T-helper 9 cell (primary cell): Measurements from ENCODE around the gene C11orf97.
"Not testable (repeated sequence)": the region's sequence is repeated elsewhere in the genome, so short reads cannot be mapped to it uniquely, and the experiment has no call there.

Source experiments
- DNase-seq: peaks from one replicate; pipeline ENCODE4 v3.0.0-alpha.2; 2020

The C11orf97 gene

DNA sequence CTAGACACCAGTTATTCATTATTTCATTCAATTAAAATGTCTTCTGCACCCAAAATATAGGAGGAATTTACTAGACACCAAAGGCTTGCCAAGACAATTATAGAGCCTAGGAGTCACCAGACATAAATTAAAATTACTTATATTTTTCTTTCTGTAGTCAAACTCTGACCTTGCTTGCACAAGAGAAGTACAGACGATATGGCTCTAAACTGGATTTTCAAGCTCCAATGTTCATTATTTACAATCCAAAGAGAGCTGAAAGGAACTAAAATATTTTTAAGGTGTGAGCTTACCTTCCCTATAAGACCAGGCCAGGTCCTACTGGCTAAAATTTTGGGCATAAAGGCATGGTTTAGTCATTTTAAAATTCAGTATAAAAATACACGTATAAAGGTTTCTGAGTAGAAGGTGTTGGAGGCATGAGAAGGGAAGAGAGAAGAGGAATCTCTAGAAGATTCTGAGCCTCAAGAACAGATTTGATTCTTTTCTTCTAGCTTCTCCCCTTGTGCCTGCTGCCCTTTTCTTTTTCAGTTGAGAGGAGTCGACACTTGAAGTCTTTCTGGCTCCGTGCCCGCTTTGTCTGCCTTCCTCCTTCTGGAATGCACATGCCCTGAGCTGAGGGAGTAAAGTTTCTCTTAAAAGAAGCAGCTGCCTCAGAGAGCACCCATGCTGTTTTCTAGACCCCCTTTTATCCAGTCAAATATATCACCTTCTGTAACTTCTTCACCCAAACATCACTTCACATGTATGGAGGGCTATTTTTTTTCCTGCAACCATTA lies 13.5 kb downstream of the C11orf97 start:
- DNase-seq = no peak

DNA sequence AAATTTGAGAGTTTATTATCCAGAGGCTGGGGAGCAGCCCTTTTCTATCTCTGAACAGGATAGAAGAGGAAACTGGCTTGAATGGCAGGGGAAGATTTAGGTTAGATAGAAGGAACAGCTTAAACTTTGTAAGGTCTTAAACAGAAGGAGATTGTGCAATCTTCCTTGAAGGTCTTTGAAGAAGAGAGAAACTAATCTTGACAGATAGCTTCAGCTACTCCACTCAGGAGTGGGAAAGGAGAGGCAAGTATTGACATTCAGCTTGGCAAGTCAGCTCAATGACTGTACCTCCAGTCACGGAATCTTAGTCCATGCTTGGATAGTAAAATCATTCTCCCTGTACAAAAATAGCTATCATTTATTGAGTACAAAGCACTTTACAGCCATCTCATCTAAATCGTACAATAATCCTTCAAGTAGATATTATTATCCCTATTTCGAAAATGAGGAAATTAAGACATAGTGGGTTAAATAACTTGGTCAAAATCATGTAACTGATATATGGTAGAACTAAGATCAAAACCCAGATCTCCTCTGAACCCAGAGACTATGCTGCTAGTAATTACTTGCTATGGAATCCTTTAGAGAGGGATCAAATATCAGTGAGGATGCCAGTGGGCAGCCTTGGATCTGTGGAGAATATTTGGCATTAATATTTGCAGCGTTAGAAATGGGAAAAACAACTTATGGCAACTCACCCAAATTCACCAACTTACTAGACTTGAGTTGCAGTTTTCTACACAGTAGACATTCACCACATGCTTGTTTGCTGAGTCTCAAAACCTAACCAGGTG lies 14.6 kb downstream of the C11orf97 start:
- no peak for DNase-seq

DNA sequence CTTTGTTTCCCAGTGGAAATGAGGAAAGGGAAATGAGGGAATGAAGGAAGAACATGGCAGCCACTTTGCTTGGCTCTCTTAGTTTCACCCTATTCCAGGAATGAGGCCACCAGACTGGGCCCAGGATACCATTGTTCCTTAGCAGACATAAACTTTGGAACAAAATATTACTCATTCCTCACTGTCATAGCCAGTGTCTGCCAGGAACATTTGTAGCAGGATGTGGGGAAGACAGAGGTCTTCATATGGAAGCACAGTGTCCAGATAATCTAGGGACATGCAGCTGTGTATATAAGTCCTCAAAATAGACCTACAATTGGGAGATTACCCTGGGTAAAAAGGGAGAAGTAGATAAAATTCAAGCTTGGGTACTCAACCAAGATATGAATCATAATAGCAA lies 16.3 kb downstream of the C11orf97 start:
- DNase-seq = no peak

DNA sequence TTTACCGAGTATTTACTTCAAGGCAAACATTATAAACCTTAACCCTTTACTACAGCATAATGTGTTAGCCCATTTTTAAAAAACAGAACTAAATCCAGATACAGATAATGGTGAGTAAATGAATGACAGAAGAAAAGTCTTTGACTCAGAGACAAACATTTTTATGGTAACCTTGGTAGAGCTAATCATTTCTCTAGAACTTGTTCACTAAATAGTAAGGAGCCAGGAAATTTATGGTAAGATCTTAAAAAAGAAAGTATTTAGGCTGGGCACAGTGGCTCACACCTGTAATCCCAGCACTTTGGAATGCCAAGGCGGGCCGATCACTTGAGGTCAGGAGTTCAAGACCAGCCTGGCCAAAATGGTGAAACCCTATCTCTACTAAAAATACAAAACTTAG lies 19.9 kb downstream of the C11orf97 start:
- no peak for DNase-seq

DNA sequence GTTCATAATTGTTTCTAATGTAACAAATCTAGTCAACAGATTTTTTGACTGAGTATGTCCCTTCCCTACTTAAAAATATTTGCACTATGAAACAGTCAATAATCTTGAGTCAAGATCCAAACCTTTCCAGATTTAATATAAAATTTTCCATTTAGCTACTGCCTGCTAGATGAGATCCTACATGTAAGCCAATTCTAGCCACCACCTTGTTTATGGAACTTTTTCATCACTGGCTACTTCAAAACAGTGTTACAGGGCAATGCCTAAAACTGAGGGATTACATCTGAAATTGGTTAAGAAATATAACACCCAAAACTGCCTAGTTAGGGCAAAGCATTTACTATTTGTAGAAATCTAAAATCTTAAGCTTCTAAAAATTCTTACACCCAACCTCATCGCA lies 20.9 kb downstream of the C11orf97 start:
- DNase-seq = no peak

DNA sequence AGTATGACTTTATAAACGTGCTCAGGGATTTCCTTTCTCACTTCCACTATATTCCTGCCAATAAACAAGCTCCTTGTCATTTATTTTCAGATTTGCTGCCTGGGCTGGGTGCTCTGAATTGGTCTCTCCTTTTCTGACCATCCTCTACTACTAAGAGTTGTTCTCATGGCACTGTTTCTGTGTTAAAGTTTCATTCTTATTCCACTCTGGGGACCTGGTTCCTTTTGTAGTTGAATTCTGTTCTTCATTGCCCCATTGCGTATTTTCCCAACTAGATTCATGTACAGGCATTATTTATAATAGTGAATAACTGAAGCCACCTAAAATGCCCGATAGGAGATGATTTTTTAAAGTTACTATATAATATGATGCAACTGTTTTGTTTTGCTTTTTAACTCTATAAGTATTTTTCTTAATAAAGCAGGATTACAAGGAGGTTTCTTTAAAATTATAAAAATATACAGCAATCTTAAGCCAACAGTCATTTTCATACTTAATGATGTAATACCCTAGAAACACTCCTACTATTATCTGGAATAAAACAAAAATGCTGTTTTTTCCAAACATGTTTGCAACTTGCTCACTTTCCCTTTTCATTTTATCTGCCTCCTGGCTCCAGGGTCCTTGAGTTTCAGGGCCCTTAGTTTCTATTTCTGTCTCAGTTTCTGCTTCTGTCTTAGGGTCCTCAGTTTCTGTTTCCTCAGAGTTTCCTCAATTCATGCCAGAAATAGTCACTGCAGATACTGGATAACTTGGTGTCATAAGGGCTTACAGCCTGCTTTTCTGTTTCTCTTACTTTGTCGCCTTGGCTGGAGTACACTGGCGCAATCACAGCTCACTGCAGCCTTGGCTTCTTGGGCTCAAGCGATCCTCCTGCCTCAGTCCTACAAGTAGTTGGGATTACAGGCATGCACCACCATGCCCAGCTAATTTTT lies 21.7 kb downstream of the C11orf97 start:
- no peak for DNase-seq

DNA sequence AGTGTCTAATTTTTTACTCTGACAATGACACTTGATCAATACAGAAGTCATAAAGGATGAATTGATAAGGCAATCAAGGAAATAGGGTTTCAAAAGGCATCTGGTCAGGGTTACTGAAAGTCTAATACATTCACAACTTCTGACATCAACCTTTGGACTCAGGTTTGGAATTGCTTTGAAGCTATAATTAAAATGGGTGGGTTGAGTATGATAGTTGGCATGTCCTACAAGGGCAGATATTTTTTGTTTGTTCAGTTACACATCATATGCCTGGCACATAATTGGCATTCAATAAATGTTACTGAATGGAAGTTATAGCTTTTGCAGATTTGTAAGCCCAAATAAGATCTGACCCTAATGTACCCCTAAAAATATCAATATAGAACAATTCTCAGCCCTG lies 24.1 kb downstream of the C11orf97 start:
- no peak for DNase-seq

DNA sequence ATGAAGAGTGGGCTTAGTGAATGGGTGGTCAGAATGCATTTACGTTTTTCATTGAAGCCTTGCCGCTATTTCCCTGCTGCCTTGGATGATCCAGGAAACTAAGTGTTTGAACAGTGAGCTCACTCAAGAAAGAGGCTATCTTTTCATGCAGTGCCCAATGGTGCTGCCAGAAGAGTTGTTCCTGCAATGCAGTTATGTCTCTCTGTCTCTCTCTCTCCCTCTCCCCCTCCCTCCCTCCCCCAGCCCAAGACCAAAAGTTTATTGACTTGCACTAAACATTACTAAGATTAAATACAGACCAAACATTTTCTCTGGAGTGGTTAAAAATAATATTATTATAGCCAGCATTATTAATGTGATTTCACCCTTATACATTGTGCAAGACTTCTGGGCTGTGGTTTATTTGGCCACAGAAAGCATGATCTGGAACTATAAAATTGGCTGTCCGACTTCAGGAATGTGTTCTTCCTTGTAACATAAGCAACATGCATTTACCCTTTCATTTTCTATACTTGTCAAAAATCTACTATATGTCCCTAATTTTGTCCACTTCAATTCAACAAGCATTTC lies 24.9 kb downstream of the C11orf97 start:
- DNase-seq = no peak

DNA sequence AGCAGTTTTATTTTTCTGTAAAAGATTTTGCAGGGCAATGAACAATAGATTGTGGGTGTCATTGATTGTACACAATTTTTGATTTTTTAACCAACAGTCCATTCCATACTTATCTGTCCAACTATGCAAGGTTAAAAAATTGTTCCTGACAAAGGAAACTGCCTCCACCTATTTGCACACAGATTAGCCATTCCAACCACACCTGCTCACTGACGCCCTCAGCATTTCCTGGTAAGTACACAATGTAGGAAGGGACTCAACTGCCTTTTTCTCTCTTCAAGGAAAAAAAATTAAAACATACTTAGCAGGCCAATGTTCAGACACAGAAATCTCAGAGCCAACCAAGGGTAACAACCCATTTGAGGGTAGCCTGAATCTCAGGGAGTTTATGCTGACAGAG lies 27.2 kb downstream of the C11orf97 start:
- no peak for DNase-seq

DNA sequence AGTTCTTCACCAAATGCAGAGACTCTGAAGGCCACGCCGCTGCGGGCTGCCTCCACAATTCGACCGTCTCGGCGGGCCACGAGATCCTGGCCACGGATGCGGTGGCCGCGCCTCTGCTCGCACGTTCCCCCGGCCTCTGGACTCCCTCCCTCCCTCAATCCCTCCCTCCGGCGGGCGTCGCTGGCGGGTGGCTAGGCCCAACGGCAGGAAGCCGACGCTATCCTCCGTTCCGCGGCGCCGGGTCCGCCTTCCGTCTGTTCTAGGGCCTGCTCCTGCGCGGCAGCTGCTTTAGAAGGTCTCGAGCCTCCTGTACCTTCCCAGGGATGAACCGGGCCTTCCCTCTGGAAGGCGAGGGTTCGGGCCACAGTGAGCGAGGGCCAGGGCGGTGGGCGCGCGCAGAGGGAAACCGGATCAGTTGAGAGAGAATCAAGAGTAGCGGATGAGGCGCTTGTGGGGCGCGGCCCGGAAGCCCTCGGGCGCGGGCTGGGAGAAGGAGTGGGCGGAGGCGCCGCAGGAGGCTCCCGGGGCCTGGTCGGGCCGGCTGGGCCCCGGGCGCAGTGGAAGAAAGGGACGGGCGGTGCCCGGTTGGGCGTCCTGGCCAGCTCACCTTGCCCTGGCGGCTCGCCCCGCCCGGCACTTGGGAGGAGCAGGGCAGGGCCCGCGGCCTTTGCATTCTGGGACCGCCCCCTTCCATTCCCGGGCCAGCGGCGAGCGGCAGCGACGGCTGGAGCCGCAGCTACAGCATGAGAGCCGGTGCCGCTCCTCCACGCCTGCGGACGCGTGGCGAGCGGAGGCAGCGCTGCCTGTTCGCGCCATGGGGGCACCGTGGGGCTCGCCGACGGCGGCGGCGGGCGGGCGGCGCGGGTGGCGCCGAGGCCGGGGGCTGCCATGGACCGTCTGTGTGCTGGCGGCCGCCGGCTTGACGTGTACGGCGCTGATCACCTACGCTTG lies 31.7 kb downstream of the C11orf97 start, which contains the start of gene FUT4:
Gene FUT4 (plus strand): TSS at position 227 of the 951 bp plus-strand sequence. CDS start 213 bp downstream, at position 440.
- peak; percentile 57 for DNase-seq

DNA sequence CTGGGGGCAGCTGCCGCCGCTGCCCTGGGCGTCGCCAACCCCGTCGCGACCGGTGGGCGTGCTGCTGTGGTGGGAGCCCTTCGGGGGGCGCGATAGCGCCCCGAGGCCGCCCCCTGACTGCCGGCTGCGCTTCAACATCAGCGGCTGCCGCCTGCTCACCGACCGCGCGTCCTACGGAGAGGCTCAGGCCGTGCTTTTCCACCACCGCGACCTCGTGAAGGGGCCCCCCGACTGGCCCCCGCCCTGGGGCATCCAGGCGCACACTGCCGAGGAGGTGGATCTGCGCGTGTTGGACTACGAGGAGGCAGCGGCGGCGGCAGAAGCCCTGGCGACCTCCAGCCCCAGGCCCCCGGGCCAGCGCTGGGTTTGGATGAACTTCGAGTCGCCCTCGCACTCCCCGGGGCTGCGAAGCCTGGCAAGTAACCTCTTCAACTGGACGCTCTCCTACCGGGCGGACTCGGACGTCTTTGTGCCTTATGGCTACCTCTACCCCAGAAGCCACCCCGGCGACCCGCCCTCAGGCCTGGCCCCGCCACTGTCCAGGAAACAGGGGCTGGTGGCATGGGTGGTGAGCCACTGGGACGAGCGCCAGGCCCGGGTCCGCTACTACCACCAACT lies 32.5 kb downstream of the C11orf97 start:
- DNase-seq = no peak

DNA sequence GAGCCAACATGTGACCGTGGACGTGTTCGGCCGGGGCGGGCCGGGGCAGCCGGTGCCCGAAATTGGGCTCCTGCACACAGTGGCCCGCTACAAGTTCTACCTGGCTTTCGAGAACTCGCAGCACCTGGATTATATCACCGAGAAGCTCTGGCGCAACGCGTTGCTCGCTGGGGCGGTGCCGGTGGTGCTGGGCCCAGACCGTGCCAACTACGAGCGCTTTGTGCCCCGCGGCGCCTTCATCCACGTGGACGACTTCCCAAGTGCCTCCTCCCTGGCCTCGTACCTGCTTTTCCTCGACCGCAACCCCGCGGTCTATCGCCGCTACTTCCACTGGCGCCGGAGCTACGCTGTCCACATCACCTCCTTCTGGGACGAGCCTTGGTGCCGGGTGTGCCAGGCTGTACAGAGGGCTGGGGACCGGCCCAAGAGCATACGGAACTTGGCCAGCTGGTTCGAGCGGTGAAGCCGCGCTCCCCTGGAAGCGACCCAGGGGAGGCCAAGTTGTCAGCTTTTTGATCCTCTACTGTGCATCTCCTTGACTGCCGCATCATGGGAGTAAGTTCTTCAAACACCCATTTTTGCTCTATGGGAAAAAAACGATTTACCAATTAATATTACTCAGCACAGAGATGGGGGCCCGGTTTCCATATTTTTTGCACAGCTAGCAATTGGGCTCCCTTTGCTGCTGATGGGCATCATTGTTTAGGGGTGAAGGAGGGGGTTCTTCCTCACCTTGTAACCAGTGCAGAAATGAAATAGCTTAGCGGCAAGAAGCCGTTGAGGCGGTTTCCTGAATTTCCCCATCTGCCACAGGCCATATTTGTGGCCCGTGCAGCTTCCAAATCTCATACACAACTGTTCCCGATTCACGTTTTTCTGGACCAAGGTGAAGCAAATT lies 33.3 kb downstream of the C11orf97 start:
- DNase-seq = no peak

DNA sequence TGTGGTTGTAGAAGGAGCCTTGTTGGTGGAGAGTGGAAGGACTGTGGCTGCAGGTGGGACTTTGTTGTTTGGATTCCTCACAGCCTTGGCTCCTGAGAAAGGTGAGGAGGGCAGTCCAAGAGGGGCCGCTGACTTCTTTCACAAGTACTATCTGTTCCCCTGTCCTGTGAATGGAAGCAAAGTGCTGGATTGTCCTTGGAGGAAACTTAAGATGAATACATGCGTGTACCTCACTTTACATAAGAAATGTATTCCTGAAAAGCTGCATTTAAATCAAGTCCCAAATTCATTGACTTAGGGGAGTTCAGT lies 33.9 kb downstream of the C11orf97 start:
- no peak for DNase-seq

DNA sequence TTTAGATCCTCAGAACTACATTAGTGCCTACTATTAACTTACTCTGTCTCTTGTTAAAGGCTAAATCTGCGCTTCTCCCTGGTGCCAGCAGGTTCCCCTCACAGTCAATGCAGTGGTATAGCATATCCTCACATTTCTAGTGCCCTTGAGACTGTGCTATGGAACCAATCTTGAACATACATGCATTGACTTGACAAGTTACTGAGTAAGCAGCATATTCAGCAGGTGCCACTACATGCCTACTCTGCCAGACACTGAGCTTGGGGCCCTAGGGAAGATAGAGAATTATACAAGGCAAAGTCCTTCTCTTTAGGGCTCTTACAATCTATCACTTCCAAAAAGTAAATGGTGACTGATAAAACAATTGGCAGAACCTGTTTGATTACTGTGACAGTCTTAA lies 34.6 kb downstream of the C11orf97 start:
- DNase-seq = no peak

DNA sequence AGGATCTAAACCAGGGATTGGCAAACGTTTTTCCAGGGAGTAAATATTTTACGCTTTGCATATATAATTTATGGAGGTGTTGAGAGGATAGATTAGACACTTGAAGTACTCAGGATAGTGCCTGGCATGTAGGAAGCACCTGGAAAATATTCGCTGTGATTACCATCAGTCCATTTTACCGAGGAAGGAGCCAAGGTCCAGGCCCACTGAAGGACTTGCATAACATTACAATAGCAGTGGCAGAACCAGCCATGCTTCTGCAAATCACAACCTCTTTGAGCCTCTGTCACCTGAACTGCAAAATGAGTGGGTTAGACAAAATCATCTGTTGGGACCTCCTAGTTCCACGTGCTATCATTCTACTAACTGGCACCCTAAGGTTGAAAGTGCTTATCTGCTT lies 36.9 kb downstream of the C11orf97 start:
- DNase-seq = no peak

DNA sequence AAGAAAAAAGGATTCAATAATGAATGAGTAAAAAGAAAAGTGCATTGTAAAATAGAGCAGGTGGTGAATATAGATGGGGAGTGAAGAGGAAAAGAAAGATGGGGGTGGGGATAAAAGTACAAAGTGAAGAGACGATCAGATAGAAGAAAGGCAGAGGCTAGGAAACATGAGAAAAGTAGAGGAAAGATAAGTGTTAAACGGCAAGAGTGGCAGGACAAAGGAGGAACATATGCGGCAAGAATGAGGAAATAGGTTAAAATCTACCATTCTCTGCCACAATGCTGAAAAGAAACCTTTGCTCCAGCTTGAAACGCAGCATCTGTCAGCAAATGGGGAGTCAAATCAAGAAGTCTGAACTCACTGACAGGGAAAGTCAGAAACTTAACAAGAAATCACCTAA lies 38.3 kb downstream of the C11orf97 start:
- no peak for DNase-seq

DNA sequence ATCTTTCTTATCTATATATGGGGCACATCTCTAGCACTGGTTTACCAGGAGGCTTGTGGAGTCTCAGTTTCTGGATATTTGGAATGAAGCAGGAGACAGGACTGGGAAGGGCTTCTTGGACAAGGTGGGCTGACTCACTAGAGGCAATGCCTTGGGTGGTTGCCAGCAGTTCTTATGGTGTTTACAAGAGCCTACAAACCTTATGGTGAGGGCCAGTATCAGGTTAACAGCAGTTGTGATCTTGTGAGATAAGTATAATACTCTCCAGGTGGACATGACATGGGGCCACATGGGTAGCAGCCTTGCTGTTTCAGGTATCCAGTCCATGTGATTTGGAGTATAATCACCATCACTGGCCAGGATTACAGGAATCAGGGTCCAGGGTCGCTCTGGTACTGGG lies 41.7 kb downstream of the C11orf97 start:
- no peak for DNase-seq

DNA sequence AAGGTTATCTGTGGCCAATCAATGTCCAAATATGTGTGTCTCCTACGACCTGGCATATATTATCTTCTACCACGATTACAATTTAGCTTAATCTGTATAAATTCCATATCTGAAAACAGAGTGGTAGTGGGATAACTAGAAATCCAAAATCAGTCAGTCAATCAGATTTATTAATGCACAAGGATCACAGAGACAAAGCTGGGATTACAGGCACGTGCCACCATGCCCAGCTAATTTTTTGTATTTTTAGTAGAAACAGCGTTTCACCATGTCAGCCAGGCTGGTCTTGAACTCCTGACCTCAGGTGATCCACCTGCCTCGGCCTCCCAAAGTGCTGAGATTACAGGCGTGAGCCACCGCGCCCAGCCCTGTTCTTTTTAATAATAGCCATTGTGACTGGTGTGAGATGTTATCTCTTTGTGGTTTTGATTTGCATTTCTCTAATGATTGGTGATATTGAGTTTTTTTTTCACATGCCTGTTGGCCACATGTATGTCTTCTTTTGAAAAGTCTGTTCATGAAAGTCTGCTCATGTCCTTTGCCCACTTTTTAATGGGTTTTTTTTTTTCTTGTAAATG lies 43.6 kb downstream of the C11orf97 start:
- DNase-seq = not testable (repeated sequence)

DNA sequence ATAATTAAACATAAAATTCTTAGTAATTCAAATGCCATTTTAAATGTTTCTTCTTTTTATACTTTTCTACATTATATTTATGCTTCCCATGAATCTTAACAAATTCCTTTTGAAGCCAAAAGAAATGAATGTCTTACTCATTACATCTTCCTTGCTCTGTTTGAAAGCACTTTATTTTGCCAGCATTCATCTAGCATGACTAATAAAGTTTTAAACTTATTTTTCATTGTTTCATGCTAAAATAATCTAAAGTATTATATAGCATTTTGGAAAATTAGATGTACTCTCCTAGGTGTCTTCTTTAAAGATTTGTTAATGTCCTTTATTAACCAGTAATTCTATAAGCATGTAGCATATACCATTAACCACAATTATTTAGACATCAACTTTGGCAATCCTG lies 45.2 kb downstream of the C11orf97 start:
- DNase-seq = no peak

DNA sequence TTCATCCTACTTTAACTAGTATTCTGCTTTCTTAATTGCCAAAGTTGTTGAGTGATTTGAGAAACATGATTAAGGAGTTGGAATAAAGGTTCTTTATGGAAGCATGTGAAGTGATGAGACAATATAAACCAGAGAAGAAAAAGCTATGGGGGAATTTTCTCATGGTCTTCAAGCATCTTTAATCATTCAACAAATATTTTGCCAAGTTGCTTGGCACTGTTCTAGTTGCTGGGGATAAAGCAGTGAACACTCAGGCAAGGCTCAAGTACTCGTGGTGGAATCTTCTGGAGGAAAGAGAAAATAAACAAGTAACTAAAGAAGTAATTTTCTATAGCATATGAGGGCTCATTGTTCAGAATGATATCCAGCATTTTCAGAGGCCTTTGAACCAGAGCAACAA lies 45.7 kb downstream of the C11orf97 start:
- no peak for DNase-seq
